Measurements from ENCODE around the gene PROK2. TPM values are rescaled to one million over a fixed set of nuclear protein-coding genes. Genes with fewer than 3 reads are reported as not detected.

Gene PROK2
- under 1 TPM; 0.42 to 0.67 TPM for total RNA-seq

GRCh38 chr3:71784914-71785531, at the start of gene PROK2:
TSS of gene PROK2 (minus strand) at chr3:71785148. CDS start at chr3:71785052, 96 bp downstream.
- ChIA-PET POLR2A (no interaction called here), CTCF (interaction anchor here (2.2 kb wide), 1 partner anchor 56 kb away, joined by 5 read pairs; no protein-coding TSS in a partner anchor)

DNA sequence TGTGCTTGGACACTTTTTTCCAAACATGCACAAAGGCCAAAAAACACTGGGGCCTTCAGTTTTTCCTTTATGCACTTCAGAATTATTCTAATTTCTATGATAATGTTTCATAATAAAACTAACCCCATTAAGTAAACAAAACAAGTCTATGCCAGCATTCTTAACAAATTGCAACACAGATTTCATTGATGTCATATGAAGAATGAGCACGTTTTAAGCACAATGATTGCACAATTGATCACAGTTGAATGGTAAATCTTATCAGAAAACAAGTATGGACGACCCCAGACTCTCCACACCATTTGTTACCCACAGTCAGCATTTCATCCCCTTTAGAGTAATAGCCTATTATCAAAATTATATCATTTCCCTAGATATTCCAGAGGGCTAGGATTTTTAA, 46.7 kb upstream of the PROK2 start:
- CTCF ChIA-PET: no interaction called here

DNA sequence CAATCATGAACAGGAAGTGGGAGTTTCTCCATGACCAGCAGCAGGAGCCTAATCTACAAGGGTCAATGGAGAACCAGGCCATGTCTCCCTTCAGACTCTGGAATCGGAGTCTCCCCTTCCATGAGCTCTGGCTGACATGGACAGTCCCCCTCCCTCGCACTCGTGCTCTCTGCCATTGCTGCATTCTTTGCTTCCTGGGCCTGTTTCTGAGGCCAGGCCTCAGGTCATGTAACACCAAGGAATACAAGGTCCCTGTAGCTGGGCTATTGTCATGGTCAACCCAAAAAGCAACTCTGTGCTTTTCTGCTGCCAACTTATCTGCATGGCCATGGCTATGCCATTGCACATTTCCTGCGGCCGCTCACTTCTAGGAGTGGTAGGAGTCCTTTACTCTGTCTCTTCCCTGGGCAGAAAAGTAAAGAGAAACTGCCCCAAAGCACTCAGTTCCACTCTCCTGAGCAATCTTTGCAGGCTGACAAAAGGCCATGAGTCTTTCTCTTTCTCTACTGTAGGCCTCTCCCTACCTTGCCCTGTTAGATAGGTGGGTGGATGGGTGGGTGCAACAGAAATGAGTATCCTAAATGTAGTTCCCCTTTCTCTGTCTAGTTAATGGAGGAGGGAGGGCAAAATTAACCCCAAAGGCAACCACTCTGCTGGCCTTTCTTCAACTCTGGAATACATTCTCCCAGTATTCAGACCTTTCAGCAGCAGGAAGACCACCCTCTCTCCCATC, 40.8 kb upstream of the PROK2 start:
- ChIA-PET POLR2A (no interaction called here), CTCF (no interaction called here)

More for the DNA sequence above, 46.7 kb upstream of the PROK2 start:
- POLR2A ChIA-PET: no interaction called here

GRCh38 chr3:71821116-71821515, 36.2 kb upstream of the PROK2 start:
- CTCF ChIA-PET: no interaction called here
- POLR2A ChIA-PET: no interaction called here

- POLR2A ChIA-PET: no interaction called here
- CTCF ChIA-PET: no interaction called here
These were observed 32.3 kb upstream of the PROK2 start for GRCh38 chr3:71817262-71817661.

- ChIA-PET CTCF (no interaction called here), POLR2A (no interaction called here)
These were observed 31.8 kb upstream of the PROK2 start for GRCh38 chr3:71816767-71817156.

DNA sequence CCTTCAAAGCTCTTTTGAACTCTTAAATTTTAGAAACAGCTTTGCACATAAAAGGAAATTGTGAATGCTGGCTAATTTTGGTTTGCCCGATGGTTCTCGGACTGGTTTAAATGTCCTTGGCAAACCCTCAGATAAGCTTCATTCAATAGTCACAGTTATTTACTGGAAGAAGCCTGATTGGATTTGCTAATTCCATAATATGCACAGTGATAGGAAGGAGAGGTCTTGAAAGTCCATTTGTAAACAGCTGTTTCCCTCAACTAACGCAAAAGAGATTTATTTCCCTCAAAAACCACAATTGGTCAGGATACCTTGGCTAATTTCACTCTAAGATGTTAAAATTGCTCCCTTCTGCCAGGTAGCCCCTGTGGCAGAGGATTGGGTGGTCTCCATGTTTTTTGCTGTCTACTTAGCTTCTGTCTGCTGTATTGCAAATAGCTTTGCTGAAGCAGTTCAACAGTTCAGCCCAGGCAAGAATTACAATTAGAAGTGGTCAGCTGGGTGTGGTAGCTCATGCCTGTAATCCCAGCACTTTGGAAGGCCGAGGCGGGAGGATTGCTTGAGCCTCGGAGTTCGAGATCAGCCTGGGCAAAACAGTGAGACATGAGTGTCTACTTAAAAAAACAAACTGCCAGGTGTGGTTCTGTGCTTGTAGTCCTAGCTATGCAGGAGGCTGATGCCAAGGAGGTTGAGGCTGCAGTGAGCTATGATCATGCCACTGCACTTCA, 30.6 kb upstream of the PROK2 start:
- POLR2A ChIA-PET: no interaction called here
- CTCF ChIA-PET: interaction anchor here (0.7 kb wide), 1 partner anchor 816 kb away, joined by 4 read pairs; no protein-coding TSS in a partner anchor

DNA sequence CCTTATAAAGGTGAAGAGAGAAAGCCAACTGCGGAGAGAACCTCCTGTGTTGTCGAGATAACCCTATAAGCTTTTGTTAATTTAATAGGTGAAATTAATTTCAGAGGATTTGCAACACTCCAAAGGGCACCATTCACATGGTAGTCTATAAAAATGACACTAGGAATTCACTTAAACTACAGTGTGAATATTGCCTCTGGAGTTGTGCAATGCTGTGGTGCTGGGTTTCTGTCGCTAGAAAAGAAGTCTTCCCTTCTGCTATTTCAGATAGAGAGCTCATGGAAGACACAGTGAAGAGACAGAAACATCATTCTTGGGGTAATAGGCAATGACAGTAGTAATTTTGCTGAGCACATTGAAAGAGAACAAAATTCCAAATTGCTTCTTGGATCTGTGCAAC, 28.8 kb upstream of the PROK2 start:
- ChIA-PET CTCF (no interaction called here), POLR2A (no interaction called here)

DNA sequence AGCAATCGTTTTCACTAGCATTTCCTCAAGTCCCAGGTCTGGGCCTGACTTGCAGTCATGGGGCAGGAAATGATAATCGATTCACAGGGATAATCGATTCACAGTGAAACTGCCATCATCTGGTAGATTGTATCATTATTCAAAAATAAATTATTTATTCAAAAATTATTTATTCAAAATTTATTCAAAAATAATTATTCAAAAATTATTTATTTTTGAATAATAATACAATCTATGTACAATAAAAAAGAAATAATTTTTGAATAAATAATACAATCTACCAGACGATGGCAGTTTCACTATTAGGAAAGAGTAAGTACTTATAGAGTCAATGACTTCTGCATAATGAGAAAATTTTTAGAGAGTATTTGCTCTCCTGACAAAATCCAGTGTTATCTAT, 28.1 kb upstream of the PROK2 start:
- ChIA-PET POLR2A (no interaction called here), CTCF (no interaction called here)

GRCh38 chr3:71810056-71810455, 25.1 kb upstream of the PROK2 start:
- POLR2A ChIA-PET: no interaction called here
- CTCF ChIA-PET: no interaction called here

GRCh38 chr3:71809321-71810026, 24.5 kb upstream of the PROK2 start:
- POLR2A ChIA-PET: no interaction called here
- CTCF ChIA-PET: no interaction called here

DNA sequence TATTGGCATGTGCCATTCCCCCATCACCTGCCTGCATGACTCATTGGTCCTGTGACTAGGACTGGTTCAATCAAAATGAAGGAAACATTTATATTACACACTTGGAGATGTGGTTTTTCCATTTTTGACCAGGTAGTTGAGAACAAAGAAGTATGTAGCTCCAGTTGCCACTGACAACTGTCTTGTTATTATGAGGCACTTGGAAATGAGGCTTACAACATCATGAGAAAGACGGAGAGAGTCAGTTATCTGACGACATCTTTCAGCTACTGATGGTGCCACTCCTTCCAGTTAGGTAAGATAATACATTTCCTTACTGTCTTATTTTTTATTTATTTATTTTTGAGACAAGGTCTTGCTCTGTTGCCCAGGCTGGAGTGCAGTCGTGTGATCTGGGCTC, 21.8 kb upstream of the PROK2 start:
- ChIA-PET POLR2A (interaction anchor here (0.7 kb wide), 1 partner anchor 25 kb away, joined by 6 read pairs; no protein-coding TSS in a partner anchor), CTCF (no interaction called here)

DNA sequence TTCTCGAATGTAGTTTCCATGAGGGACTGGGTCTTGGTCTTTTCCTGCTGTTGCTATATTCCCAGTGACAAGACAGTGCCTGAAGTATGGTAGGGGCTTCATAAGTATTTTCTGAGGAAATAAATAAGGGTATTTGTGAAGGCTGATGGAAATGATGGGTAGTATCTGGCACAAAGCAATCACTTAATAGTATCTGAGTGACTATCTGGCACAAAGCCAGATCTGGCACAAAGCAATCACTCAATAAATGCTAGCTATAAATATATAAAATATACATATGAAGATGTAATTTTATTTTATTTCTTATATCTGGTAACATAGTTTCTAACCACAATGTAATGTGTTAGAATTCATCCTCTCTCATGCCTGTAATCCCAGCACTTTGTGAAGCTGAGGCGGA, 20.7 kb upstream of the PROK2 start:
- ChIA-PET POLR2A (no interaction called here), CTCF (no interaction called here)

DNA sequence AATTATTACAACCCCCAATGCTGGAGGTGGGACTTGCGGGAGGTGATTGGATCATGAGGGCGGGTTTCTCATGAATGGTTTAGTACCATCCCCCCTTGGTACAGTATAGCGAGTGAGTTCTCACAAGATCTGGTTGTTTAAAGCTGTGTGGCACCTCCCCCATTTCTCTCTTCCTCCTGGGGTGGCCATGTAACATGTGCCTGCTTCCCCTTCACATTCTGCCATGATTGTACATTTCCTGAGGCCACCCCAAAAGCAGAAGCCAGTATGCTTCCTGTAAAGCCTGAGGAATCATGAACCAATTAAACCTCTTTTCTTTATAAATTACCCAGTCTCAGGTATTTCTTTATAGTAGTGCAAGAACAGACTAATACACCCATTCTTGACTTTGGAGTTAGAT, 20.3 kb upstream of the PROK2 start:
- ChIA-PET POLR2A (no interaction called here), CTCF (no interaction called here)

DNA sequence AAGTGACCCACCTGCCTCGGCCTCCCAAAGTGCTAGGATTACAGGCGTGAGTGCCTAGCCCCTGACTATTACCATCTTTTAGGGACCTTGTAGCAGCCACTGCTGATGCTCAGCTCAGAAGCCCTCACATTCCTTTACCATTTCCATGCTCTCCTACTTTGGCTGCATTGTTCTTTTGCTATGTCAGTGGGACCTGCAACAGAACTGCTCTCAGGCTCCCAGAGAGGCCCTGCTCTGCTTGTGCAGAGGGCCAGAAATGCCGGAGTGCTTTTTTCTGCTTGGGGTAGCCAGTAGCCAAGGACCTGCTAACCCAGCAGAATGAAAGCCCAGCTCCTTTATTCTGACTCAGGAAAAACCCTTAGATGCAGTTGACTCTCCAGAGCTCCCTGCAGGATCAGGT, 18.3 kb upstream of the PROK2 start:
- ChIA-PET CTCF (no interaction called here), POLR2A (no interaction called here)

DNA sequence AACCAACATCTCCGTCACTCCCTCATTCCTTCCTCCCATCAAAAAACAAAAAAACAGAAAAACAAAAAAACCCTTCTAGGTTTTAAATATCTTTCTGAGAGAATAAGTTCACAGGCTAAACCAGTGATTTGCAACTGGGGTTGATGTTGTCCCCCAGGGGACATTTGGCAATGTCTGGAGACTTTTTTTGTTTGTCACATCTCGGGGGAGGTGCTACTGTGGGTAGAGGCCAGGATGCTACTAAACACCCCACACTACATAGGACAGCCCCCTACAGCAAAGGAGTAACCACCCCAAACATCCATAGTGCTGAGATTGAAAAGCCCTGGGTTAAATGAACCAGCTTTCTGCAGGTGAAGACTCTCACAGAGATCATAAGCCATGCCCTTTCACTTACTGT, 17.0 kb upstream of the PROK2 start:
- ChIA-PET CTCF (no interaction called here), POLR2A (no interaction called here)

DNA sequence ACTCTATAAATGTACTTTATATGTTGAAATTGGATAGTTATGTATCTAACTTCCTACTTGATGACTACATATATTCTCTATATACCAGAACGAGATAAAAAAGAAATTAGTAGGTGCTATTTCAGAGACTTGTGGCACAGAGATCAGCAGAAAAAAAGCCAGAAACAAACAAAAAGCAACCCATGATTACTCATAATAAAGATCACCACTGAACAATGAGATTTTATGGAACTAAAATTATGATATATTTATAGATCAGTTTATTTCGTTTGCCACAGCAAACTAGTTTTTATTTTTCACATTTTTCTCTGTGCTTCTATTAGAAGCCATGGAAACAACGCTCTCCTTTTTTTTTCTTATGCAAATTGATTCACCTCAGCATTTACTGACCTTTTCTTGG, 15.1 kb upstream of the PROK2 start:
- ChIA-PET POLR2A (no interaction called here), CTCF (interaction anchor here (0.6 kb wide), 1 partner anchor 85 kb away, joined by 4 read pairs; no protein-coding TSS in a partner anchor)

DNA sequence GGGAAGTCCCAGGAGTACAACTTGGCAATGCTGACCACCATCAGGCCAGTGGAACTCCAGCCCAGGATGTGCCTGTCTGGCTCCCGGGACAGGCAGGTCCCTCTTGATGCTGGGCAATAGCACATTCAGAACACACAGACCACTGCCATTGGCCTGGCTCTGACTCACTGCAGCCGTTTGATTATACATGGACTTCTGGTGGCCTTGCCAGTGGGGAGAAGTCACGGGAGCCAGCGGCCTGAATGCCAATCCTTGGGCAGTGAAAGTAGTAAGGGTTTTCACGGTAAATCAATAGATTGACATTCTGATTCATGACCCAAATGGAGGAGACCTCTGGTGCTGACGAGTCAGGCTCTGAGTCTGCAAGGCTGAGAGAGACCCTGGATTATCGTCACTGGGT, 12.5 kb upstream of the PROK2 start:
- ChIA-PET CTCF (no interaction called here), POLR2A (no interaction called here)

GRCh38 chr3:71796290-71796689, 11.3 kb upstream of the PROK2 start:
- ChIA-PET POLR2A (interaction anchor here (0.5 kb wide), 1 partner anchor 238 kb away, joined by 4 read pairs; no protein-coding TSS in a partner anchor), CTCF (no interaction called here)

DNA sequence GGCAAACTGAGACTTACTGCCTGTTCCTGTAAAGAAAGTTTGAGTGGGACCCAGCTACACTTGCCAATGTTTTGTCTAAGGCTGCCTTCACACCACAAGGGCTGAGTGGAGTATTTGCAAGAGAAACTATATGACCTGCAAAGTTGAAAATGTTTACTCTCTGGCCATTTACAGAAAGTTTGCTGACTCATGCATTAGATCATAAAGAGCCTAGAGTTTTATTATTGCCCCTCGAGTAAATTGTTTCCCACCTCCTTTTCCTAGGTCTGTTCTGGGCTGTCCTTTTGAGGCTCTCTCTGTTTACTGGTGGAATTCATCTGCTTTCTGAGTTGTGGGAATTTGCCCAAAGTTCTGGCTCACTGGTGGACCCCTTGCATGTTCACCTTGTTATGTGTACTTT, 6.7 kb upstream of the PROK2 start:
- ChIA-PET POLR2A (no interaction called here), CTCF (no interaction called here)

GRCh38 chr3:71789922-71790321, 5.0 kb upstream of the PROK2 start:
- CTCF ChIA-PET: interaction anchor here (0.6 kb wide), 1 partner anchor 762 kb away, joined by 8 read pairs; no protein-coding TSS in a partner anchor

More at GRCh38 chr3:71789922-71790321, 5.0 kb upstream of the PROK2 start:
- POLR2A ChIA-PET: no interaction called here
